IMR-90 (cell line): ENCODE data around the gene EXOC6B. TPM values are rescaled to one million over a fixed set of nuclear protein-coding genes. Genes with fewer than 3 reads are reported as not detected.

Source experiments
- ATAC-seq: fragments of 200-7000 bp; cut with Tn5 transposase; 2 replicates; pipeline ENCODE4 v1.9.1; 2020; ENCODE audit warnings: low read depth, mild to moderate bottlenecking, moderate library complexity
- BruUV-seq: library from RNA; stranded (reverse); fragments of 400-500 nt; replicated peaks from 2 replicates; lab custom pipeline; 2021; lab: Mats Ljungman, UMichigan
- CTCF ChIA-PET: fragments of 300-600 bp; formaldehyde crosslinking; extraction: SDS; loops from one replicate; lab custom pipeline; 2021; ENCODE audit warnings: antibody characterized with exemption; lab: Yijun Ruan, JAX
- POLR2A ChIA-PET: fragments of 300-600 bp; sonication (Branson Sonifier 250); formaldehyde crosslinking; loops from one replicate; lab custom pipeline; 2022; ENCODE audit warnings: antibody characterized with exemption; ENCODE audit not compliant: unreplicated experiment; lab: Charles Lee
- DNase-seq: peaks from one replicate; pipeline ENCODE4 v3.0.0; 2013
- H2AFZ ChIP-seq: replicated peaks from 2 replicates; pipeline ENCODE3; 2013; ENCODE audit warnings: low read length, mild to moderate bottlenecking; ENCODE audit not compliant: poor library complexity
- H2AK5ac ChIP-seq: 2 replicates; pipeline ENCODE4 v1.6.1; 2013; ENCODE audit warnings: low read depth, low read length, inconsistent platforms
- H2AK9ac ChIP-seq: replicated peaks from 2 replicates; pipeline ENCODE3; 2013; ENCODE audit warnings: mild to moderate bottlenecking, low read depth, low read length, moderate library complexity; ENCODE audit not compliant: poor library complexity
- H2BK120ac ChIP-seq: 2 replicates; pipeline ENCODE4 v1.6.1; 2013; ENCODE audit warnings: low read depth, low read length, inconsistent platforms
- H2BK15ac ChIP-seq: 3 replicates; pipeline ENCODE4 v1.6.1; 2013; ENCODE audit warnings: low read depth, low read length, inconsistent platforms
- H2BK20ac ChIP-seq: 2 replicates; pipeline ENCODE4 v1.6.1; 2013; ENCODE audit warnings: low read depth, mild to moderate bottlenecking, inconsistent platforms, low read length, moderate library complexity
- H2BK5ac ChIP-seq: 2 replicates; pipeline ENCODE4 v1.6.1; 2013; ENCODE audit warnings: mild to moderate bottlenecking, low read depth, low read length, inconsistent platforms; ENCODE audit not compliant: poor library complexity, severe bottlenecking
- H3K14ac ChIP-seq: replicated peaks from 2 replicates; pipeline ENCODE4 v1.6.1; 2013; ENCODE audit warnings: low read depth, low read length, inconsistent platforms
- H3K18ac ChIP-seq: 2 replicates; pipeline ENCODE4 v1.6.1; 2013; ENCODE audit warnings: low read depth, low read length, control low read depth
- H3K23ac ChIP-seq: 2 replicates; pipeline ENCODE4 v1.6.1; 2013; ENCODE audit warnings: low read depth, low read length, inconsistent platforms
- H3K27ac ChIP-seq: 2 replicates; pipeline ENCODE4 v1.5.1; 2013; ENCODE audit warnings: mild to moderate bottlenecking, control low read depth, low read length; ENCODE audit not compliant: insufficient read depth
- H3K27me3 ChIP-seq: 2 replicates; pipeline ENCODE4 v1.6.1; 2013; ENCODE audit warnings: low read length; ENCODE audit not compliant: control insufficient read depth, insufficient read depth
- H3K36me3 ChIP-seq: 2 replicates; pipeline ENCODE4 v1.6.1; 2013; ENCODE audit warnings: low read length, mixed read lengths; ENCODE audit not compliant: control insufficient read depth, insufficient read depth
- H3K4ac ChIP-seq: 2 replicates; pipeline ENCODE4 v1.6.1; 2013; ENCODE audit warnings: low read depth, low read length, inconsistent platforms
- H3K4me1 ChIP-seq: 2 replicates; pipeline ENCODE4 v1.6.1; 2013; ENCODE audit warnings: low read length, mixed read lengths; ENCODE audit not compliant: control insufficient read depth, insufficient read depth
- H3K4me2 ChIP-seq: 2 replicates; pipeline ENCODE4 v1.6.1; 2013; ENCODE audit warnings: low read depth, mild to moderate bottlenecking, control low read depth, low read length, moderate library complexity
- H3K4me3 ChIP-seq: 2 replicates; pipeline ENCODE4 v1.5.1; 2013; ENCODE audit warnings: low read depth, mild to moderate bottlenecking, control low read depth, low read length, moderate library complexity; ENCODE audit not compliant: insufficient read depth
- H3K56ac ChIP-seq: 2 replicates; pipeline ENCODE4 v1.6.1; 2013; ENCODE audit warnings: low read length, inconsistent platforms; ENCODE audit not compliant: insufficient read depth; ENCODE audit errors: extremely low read depth
- H3K79me1 ChIP-seq, 2 experiments: 2 replicates each; pipeline ENCODE4 v1.6.1; 2013; ENCODE audit warnings: low read length in 2 of 2, inconsistent platforms in 1 of 2, low read depth in 1 of 2
- H3K9ac ChIP-seq: 2 replicates; pipeline ENCODE4 v1.6.1; 2013; ENCODE audit warnings: low read depth, low read length, control low read depth
- H3K9me1 ChIP-seq: 2 replicates; pipeline ENCODE4 v1.6.1; 2013; ENCODE audit warnings: low read length, inconsistent platforms; ENCODE audit not compliant: insufficient read depth
- H3K9me3 ChIP-seq: 2 replicates; pipeline ENCODE4 v1.6.1; 2013; ENCODE audit warnings: low read length; ENCODE audit not compliant: control insufficient read depth, insufficient read depth
- H4K20me1 ChIP-seq: 2 replicates; pipeline ENCODE4 v1.6.1; 2013; ENCODE audit warnings: low read length, inconsistent platforms; ENCODE audit not compliant: insufficient read depth
- H4K5ac ChIP-seq: 2 replicates; pipeline ENCODE4 v1.6.1; 2013; ENCODE audit warnings: mild to moderate bottlenecking, low read depth, low read length, control low read depth
- H4K8ac ChIP-seq, 2 experiments: 2 replicates each; pipeline ENCODE4 v1.6.1; 2013; ENCODE audit warnings: low read depth in 2 of 2, low read length in 2 of 2, control low read depth in 1 of 2, inconsistent platforms in 1 of 2
- H4K91ac ChIP-seq: 2 replicates; pipeline ENCODE4 v1.6.1; 2013; ENCODE audit warnings: low read depth, low read length, inconsistent platforms; ENCODE audit not compliant: insufficient read depth
- CEBPB ChIP-seq: IDR thresholded peaks from 2 replicates; pipeline ENCODE4 v1.6.1; 2012; ENCODE audit warnings: low read depth, low read length, improper control_type of control experiment
- CHD1 ChIP-seq: IDR thresholded peaks from 2 replicates; pipeline ENCODE4 v1.6.1; 2012; ENCODE audit warnings: low read depth, low read length, improper control_type of control experiment
- CTCF ChIP-seq: conservative IDR thresholded peaks from 2 replicates; pipeline ENCODE4 v1.5.1; 2012; ENCODE audit warnings: mild to moderate bottlenecking, low read depth, low read length, improper control_type of control experiment
- ELK1 ChIP-seq: fragments of 150-350 bp; IDR thresholded peaks from 2 replicates; pipeline ENCODE4 v1.6.1; 2016; ENCODE audit warnings: low read depth, mild to moderate bottlenecking, low read length, moderate library complexity, borderline replicate concordance
- FOS ChIP-seq: fragments of 150-350 bp; IDR thresholded peaks from 2 replicates; pipeline ENCODE4 v1.6.1; 2016; ENCODE audit warnings: low read depth, low read length
- MAZ ChIP-seq: IDR thresholded peaks from 2 replicates; pipeline ENCODE4 v1.6.1; 2012; ENCODE audit warnings: low read depth, mild to moderate bottlenecking, low read length, improper control_type of control experiment, moderate library complexity, borderline replicate concordance
- MXI1 ChIP-seq: IDR thresholded peaks from 2 replicates; pipeline ENCODE4 v1.6.1; 2012; ENCODE audit warnings: low read depth, mild to moderate bottlenecking, low read length, moderate library complexity, borderline replicate concordance
- POLR2A ChIP-seq: IDR thresholded peaks from 2 replicates; pipeline ENCODE4 v1.6.1; 2012; ENCODE audit warnings: mild to moderate bottlenecking, low read depth, low read length
- RCOR1 ChIP-seq: IDR thresholded peaks from 2 replicates; pipeline ENCODE4 v1.6.1; 2012; ENCODE audit warnings: mild to moderate bottlenecking, low read length, improper control_type of control experiment; ENCODE audit not compliant: insufficient replicate concordance
- RFX5 ChIP-seq: IDR thresholded peaks from 2 replicates; pipeline ENCODE4 v1.8.0; 2012; ENCODE audit warnings: low read depth, mild to moderate bottlenecking, low read length, moderate library complexity
- SMC3 ChIP-seq: fragments of 150-350 bp; IDR thresholded peaks from 2 replicates; pipeline ENCODE4 v1.6.1; 2016; ENCODE audit warnings: low read depth, mild to moderate bottlenecking, antibody characterized with exemption, low read length, moderate library complexity
- USF2 ChIP-seq: fragments of 150-350 bp; IDR thresholded peaks from 2 replicates; pipeline ENCODE4 v1.6.1; 2017; ENCODE audit warnings: mild to moderate bottlenecking, antibody characterized with exemption, low read length, low read depth
- WGBS, 2 experiments: methylation state at CpG; one replicate each; pipeline versions ENCODE4 v1.1.5 to v1.1.7; 2013; ENCODE audit warnings: missing lambda C conversion rate in 2 of 2; ENCODE audit not compliant: insufficient read length in 1 of 2; ENCODE audit errors: extremely low coverage in 2 of 2; 5-methylcytosine and 5-hydroxymethylcytosine counted together
- dilution Hi-C: fragments of 300-500 bp; cut with HindIII; formaldehyde crosslinking; loops from one replicate; pipeline ENCODE4 v1.14.3; 2018; ENCODE audit warnings: low sequenced_read_pairs; ENCODE audit not compliant: unreplicated experiment
- in situ Hi-C: fragments of 300-500 bp; cut with MboI; formaldehyde crosslinking; loops from 3 replicates; pipeline ENCODE4 v1.14.3; 2019; ENCODE audit warnings: low sequenced_read_pairs, inconsistent platforms, mixed read lengths
- intact Hi-C: fragments of 100-400 bp; cut with micrococcal nuclease; formaldehyde crosslinking; loops from 2 replicates; pipeline ENCODE4 v1.10.0; 2022
- polyA plus RNA-seq, 3 experiments: library from polyadenylated mRNA; depleted of rRNA; stranded (reverse); fragments of >200 nt; gene quantifications; 2 replicates each; pipeline ENCODE4 v1.2.3, GENCODE V29; 2012; ENCODE audit warnings: low replicate concordance in 1 of 3
- total RNA-seq: library from RNA; depleted of rRNA; stranded (reverse); fragments of >200 nt; gene quantifications from 2 replicates; pipeline ENCODE4 v1.2.3, GENCODE V29; 2012

EXOC6B gene
- total and polyA plus RNA-seq, 2 of the 4 experiments (the other 2 are of a cell fraction), result 10.2 to 29.4 TPM

GRCh38 chr2:72511906-72512305, 313.9 kb downstream of the EXOC6B start:
- H3K79me1 ChIP-seq, result no peaks in the 10 kb centered on the region
- no peak overlapping the region for H3K56ac ChIP-seq
- no peak overlapping the region for H2AK5ac ChIP-seq
- H2AK9ac ChIP-seq, result no peak overlapping the region
- H3K14ac ChIP-seq, result no peak overlapping the region
- H3K18ac ChIP-seq, result no peak overlapping the region
- TF ChIP-seq MXI1 (no peak), ELK1 (no peak), CTCF (no peak), SMC3 (no peak), CHD1 (no peak), RCOR1 (no peak), MAZ (no peak), FOS (no peak), CEBPB (no peak), POLR2A (no peak), USF2 (no peak), RFX5 (no peak)
- H3K4me2 ChIP-seq, result no peak overlapping the region
- no peak overlapping the region for H2BK15ac ChIP-seq
- H3K9me1 ChIP-seq, result no peaks in the 10 kb centered on the region
- no peak overlapping the region for H3K9ac ChIP-seq
- POLR2A ChIA-PET, result no interaction called here
- H4K5ac ChIP-seq, result no peak overlapping the region
- no peak overlapping the region for H4K91ac ChIP-seq
- CTCF ChIA-PET, result no interaction called here
- H4K20me1 ChIP-seq, result no peaks in the 10 kb centered on the region
- no peak overlapping the region for H2BK120ac ChIP-seq
- no peak overlapping the region for H2AFZ ChIP-seq
- H3K23ac ChIP-seq, result no peak overlapping the region
- no peak overlapping the region for H4K8ac ChIP-seq
- H3K27ac ChIP-seq, result no peak overlapping the region
- DNase-seq (no peak), ATAC-seq (no peak)
- BruUV-seq, result no TSS peak
- H3K36me3 ChIP-seq, result no peaks in the 10 kb centered on the region
- H2BK20ac ChIP-seq, result no peak overlapping the region
- H2BK5ac ChIP-seq, result no peak overlapping the region
- H3K4ac ChIP-seq, result no peak overlapping the region
- no peak overlapping the region for H3K4me3 ChIP-seq
- H3K4me1 ChIP-seq, result peaks cover 2% of the 10 kb centered on the region; the same call in 1 of the 2 replicates
- intact Hi-C loops, result no loop called here
- H3K27me3 ChIP-seq, result no peaks in the 10 kb centered on the region
- dilution Hi-C loops, result no loop called here
- in situ Hi-C loops, result no loop called here
- no CpG with 5 or more reads among the region's 1 CpG for WGBS, 2 experiments
- no peaks in the 10 kb centered on the region for H3K9me3 ChIP-seq
